Stimulated activated naive CD8-positive, alpha-beta T cell treated with anti-CD3 and anti-CD28 coated beads, Interleukin-15, Interleukin-2, amounts not matched to agents 100 ng/mL and 50 ng/mL, for 24 hours (primary cell): ENCODE data around the gene ALDH1A1.

Experiments used
- H3K27ac Mint-ChIP-seq: one replicate; pipeline ENCODE4 v1.8.0; 2021; ENCODE audit warnings: mild to moderate bottlenecking, mixed read lengths
- H3K27me3 Mint-ChIP-seq: one replicate; pipeline ENCODE4 v1.8.0; 2021; ENCODE audit warnings: mixed read lengths
- H3K36me3 Mint-ChIP-seq: one replicate; pipeline ENCODE4 v1.8.0; 2021; ENCODE audit warnings: low read depth, mixed read lengths
- H3K4me1 Mint-ChIP-seq: one replicate; pipeline ENCODE4 v1.8.0; 2021; ENCODE audit warnings: low read depth, mixed read lengths
- H3K4me3 Mint-ChIP-seq: one replicate; pipeline ENCODE4 v1.8.0; 2021; ENCODE audit warnings: mild to moderate bottlenecking, mixed read lengths
- H3K9me3 Mint-ChIP-seq: one replicate; pipeline ENCODE4 v1.8.0; 2021; ENCODE audit warnings: mixed read lengths

ALDH1A1 gene

DNA sequence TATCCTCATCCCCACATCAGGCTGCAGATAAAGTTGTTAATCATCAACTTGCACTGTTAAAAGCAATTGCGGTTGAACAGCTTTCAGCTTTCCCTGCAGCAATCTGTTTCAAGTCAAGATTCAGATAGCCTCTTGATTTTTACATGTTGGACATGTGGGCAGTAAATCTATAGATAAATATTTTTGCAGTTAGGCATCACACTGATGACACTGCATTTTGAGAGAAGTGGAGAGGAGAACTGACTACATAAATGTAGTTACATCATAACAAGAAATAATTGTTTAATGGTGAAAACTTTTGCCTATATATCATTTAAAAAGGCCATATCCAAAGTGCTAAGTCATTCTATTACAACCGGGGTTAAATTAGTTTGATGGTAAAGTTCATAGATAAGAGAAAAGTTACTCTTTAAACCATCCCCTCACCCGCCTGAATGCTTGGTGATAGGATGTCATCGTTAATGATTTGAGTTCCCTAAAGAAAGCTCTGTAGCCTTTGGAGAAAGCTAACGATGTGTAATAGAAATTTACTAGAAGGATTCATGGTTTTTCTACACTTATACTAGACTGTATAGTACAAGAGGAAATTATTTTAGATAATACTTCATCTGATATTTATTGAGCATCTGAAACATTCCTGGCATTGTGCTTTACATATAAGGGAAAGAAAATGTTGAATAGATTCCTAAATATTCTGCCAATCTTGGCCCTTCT, 30.8 kb upstream of the ALDH1A1 start:
- no peaks in the 10 kb centered on the region for H3K4me1 Mint-ChIP-seq
- H3K9me3 Mint-ChIP-seq, result no peaks in the 10 kb centered on the region
- H3K36me3 Mint-ChIP-seq, result no peaks in the 10 kb centered on the region
- peaks cover 3% of the 10 kb centered on the region for H3K27me3 Mint-ChIP-seq
- H3K27ac Mint-ChIP-seq, result no peak overlapping the region
- no peak overlapping the region for H3K4me3 Mint-ChIP-seq

- Mint-ChIP-seq H3K4me1 (no peaks in the 10 kb centered on the region), H3K27ac (no peak overlapping the region), H3K4me3 (no peak overlapping the region), H3K36me3 (no peaks in the 10 kb centered on the region), H3K27me3 (peaks cover 3% of the 10 kb centered on the region), H3K9me3 (no peaks in the 10 kb centered on the region)
Measured at GRCh38 chr9:72983056-72983455, 30.2 kb upstream of the ALDH1A1 start.

DNA sequence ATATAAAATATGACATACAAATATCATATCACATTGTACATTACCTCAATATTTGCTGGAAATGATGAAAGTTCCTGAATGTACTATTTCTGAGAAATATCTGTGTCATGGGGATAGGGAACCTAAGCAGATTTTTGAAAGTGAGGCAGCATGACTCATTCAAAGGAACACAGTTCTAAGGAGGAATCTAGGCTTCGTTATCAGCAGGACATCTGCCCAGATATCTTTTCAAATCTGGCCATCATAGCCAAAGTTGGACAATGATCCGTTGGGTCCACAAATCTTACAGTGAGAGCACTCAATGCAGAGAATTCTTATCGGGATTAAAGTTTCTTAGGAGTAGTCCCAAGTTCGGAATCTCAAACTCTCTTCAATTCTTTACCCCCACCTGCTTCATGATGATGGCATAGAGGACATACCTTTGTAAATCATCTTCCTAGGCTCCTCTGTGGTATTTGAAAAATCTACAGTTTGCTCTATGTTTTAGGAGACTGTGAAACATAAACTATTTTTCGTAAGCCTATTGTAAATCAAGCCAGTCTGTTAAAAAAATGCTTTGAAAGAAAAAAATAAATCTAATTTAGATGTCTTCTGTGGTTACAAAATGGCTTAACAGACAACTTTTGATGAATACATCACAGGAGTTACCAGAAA, 29.4 kb upstream of the ALDH1A1 start:
- no peak overlapping the region for H3K4me3 Mint-ChIP-seq
- no peak overlapping the region for H3K27ac Mint-ChIP-seq
- H3K27me3 Mint-ChIP-seq, result peaks cover 3% of the 10 kb centered on the region
- H3K9me3 Mint-ChIP-seq, result no peaks in the 10 kb centered on the region
- H3K4me1 Mint-ChIP-seq, result no peaks in the 10 kb centered on the region
- H3K36me3 Mint-ChIP-seq, result no peaks in the 10 kb centered on the region

DNA sequence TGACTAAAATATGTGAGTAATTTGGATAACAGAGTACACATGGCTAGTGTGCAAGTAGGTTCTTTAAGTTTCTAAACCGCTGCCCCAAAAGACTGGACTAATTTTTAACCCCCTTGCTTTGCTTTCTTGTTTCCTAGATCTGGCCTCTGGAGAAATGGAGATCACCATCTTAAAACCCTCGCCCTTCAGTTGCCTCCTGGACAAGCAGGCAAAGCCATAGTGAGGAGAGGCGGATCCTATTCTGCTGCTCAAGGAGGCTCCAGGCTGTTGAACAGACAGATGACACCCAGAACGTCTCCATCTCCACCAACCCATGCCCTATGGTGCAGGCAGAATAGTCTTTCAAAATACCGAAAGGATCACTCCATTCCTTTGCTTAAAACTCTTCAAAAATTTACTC, 28.6 kb upstream of the ALDH1A1 start:
- no peaks in the 10 kb centered on the region for H3K4me1 Mint-ChIP-seq
- H3K9me3 Mint-ChIP-seq, result no peaks in the 10 kb centered on the region
- H3K27ac Mint-ChIP-seq, result no peak overlapping the region
- H3K36me3 Mint-ChIP-seq, result no peaks in the 10 kb centered on the region
- peaks cover 3% of the 10 kb centered on the region for H3K27me3 Mint-ChIP-seq
- H3K4me3 Mint-ChIP-seq, result no peak overlapping the region

DNA sequence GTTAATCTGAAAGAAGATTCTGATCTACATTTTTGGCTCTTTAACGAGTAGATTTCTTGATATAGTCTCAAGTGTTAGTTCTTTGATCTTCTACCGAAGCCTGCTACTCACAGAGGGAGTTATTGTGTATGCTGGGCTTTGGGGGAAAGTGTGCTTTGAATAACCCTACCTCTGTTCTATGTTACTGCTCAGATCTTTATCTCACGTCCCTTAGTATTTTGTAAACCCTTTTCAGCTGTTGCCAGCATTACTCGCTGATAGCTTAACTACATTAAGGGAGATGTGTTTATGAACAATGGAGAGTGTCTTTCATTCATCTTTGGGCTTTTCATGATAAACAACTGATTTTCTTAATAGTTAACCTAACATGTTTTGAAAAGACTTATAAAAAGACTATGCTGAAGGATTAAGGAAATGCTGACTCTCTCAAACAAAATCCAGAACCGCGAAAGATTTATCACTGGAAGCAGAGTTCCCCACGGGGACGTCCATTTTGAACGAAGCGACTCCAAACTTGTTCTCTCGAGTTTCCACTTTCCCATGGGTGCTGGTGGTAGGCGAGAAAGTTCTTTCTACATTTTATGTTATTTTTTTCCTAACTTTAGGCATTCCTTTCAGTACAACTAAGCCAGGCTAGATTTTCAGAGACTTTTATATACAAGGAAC, 27.9 kb upstream of the ALDH1A1 start:
- Mint-ChIP-seq H3K27me3 (peaks cover 3% of the 10 kb centered on the region), H3K4me3 (no peak overlapping the region), H3K4me1 (no peaks in the 10 kb centered on the region), H3K27ac (no peak overlapping the region), H3K36me3 (no peaks in the 10 kb centered on the region), H3K9me3 (no peaks in the 10 kb centered on the region)

- H3K36me3 Mint-ChIP-seq, result no peaks in the 10 kb centered on the region
- peaks cover 3% of the 10 kb centered on the region for H3K27me3 Mint-ChIP-seq
- no peaks in the 10 kb centered on the region for H3K9me3 Mint-ChIP-seq
Measured at GRCh38 chr9:72980183-72980582, 27.3 kb upstream of the ALDH1A1 start.

GRCh38 chr9:72979405-72980100, 26.7 kb upstream of the ALDH1A1 start:
- no peak overlapping the region for H3K27ac Mint-ChIP-seq
- no peaks in the 10 kb centered on the region for H3K4me1 Mint-ChIP-seq
- H3K4me3 Mint-ChIP-seq, result no peak overlapping the region
- no peaks in the 10 kb centered on the region for H3K36me3 Mint-ChIP-seq
- H3K27me3 Mint-ChIP-seq, result peaks cover 3% of the 10 kb centered on the region
- no peaks in the 10 kb centered on the region for H3K9me3 Mint-ChIP-seq

More at GRCh38 chr9:72980183-72980582, 27.3 kb upstream of the ALDH1A1 start:
- no peak overlapping the region for H3K27ac Mint-ChIP-seq
- no peak overlapping the region for H3K4me3 Mint-ChIP-seq
- H3K4me1 Mint-ChIP-seq, result no peaks in the 10 kb centered on the region

GRCh38 chr9:72978744-72979143, 25.9 kb upstream of the ALDH1A1 start:
- Mint-ChIP-seq H3K27ac (no peak overlapping the region), H3K36me3 (no peaks in the 10 kb centered on the region), H3K4me3 (no peak overlapping the region), H3K9me3 (no peaks in the 10 kb centered on the region), H3K4me1 (no peaks in the 10 kb centered on the region), H3K27me3 (peaks cover 3% of the 10 kb centered on the region)

DNA sequence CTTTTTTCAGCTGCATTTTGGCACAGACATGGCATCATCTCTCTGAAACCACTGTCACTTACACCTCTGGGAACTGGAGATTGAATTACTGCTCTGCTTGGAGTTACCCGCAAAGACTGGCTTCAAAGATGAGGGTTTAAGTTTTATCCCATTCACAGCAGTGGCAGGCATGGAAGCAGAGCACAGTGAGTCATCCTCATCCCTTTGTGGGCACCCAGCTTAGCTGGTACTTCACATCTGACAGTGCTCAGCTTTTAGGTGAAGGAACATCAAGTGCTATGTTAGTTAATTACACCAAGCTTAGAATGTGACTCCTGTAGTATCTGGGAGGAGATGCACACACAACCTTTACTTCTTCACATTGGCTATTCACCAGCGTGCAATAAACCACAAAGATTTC, 24.8 kb upstream of the ALDH1A1 start:
- Mint-ChIP-seq H3K9me3 (no peaks in the 10 kb centered on the region), H3K27ac (no peak overlapping the region), H3K36me3 (no peaks in the 10 kb centered on the region), H3K4me3 (no peak overlapping the region), H3K4me1 (no peaks in the 10 kb centered on the region), H3K27me3 (peaks cover under 1% of the 10 kb centered on the region)

GRCh38 chr9:72974501-72974900, 21.6 kb upstream of the ALDH1A1 start:
- Mint-ChIP-seq H3K27me3 (no peaks in the 10 kb centered on the region), H3K9me3 (no peaks in the 10 kb centered on the region), H3K4me1 (no peaks in the 10 kb centered on the region), H3K27ac (no peak overlapping the region), H3K36me3 (no peaks in the 10 kb centered on the region), H3K4me3 (no peak overlapping the region)

- H3K36me3 Mint-ChIP-seq, result no peaks in the 10 kb centered on the region
Measured at GRCh38 chr9:72972636-72973035, 19.8 kb upstream of the ALDH1A1 start.

GRCh38 chr9:72971411-72971810, 18.6 kb upstream of the ALDH1A1 start:
- no peaks in the 10 kb centered on the region for H3K36me3 Mint-ChIP-seq
- no peak overlapping the region for H3K27ac Mint-ChIP-seq
- H3K4me1 Mint-ChIP-seq, result no peaks in the 10 kb centered on the region
- no peaks in the 10 kb centered on the region for H3K9me3 Mint-ChIP-seq
- H3K27me3 Mint-ChIP-seq, result no peaks in the 10 kb centered on the region
- H3K4me3 Mint-ChIP-seq, result no peak overlapping the region

More at GRCh38 chr9:72972636-72973035, 19.8 kb upstream of the ALDH1A1 start:
- Mint-ChIP-seq H3K4me1 (no peaks in the 10 kb centered on the region), H3K9me3 (no peaks in the 10 kb centered on the region), H3K4me3 (no peak overlapping the region), H3K27ac (no peak overlapping the region), H3K27me3 (no peaks in the 10 kb centered on the region)

GRCh38 chr9:72960446-72960845, 7.6 kb upstream of the ALDH1A1 start:
- no peaks in the 10 kb centered on the region for H3K36me3 Mint-ChIP-seq
- no peak overlapping the region for H3K4me3 Mint-ChIP-seq
- H3K9me3 Mint-ChIP-seq, result peaks cover 10% of the 10 kb centered on the region
- H3K27me3 Mint-ChIP-seq, result no peaks in the 10 kb centered on the region
- no peak overlapping the region for H3K27ac Mint-ChIP-seq
- H3K4me1 Mint-ChIP-seq, result no peaks in the 10 kb centered on the region

DNA sequence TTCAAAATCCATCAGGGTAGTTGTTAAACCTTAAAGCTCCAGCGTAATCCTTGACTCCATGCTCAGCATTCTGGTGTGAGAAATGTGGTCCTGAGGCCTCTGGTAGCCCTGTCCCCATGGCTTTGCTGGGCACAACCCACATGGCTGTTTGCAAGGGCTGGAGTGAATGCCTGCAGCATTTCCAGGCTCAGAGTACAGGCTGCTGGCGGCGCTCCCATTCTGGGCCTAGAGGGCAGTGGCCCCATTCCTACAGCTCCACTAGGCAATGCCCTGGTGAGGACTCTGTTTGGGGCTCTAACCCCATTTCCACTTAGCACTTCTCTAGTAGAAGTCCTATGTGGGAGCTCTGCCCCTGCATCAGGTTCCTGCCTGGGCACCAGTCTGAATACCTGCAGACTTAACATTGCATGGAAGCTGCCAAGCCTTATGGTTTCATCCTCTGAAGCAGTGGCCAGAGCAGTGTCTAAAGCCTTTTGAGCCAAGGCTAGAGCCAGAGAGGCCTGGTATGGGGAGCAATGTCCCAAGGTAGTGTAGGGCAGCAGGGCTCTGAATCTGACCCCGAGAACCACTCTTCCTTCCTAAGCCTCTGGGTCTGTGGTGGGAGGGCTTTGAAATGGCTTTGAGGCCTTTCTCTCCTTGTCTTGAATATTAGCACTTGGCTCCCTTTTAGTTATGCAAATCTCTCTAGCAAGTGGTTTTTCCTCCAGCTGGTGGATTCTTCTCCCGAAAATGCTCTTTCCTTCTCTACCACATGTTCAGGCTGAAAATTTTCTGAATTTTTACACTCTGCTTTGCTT, 5.8 kb upstream of the ALDH1A1 start:
- H3K4me1 Mint-ChIP-seq, result no peaks in the 10 kb centered on the region
- H3K4me3 Mint-ChIP-seq, result no peak overlapping the region
- H3K36me3 Mint-ChIP-seq, result no peaks in the 10 kb centered on the region
- H3K27ac Mint-ChIP-seq, result no peak overlapping the region
- H3K9me3 Mint-ChIP-seq, result peaks cover 10% of the 10 kb centered on the region
- H3K27me3 Mint-ChIP-seq, result no peaks in the 10 kb centered on the region
